ENCODE results near the gene HS3ST3B1. TPM values are rescaled to one million over a fixed set of nuclear protein-coding genes. Genes with fewer than 3 reads are reported as not detected.

The HS3ST3B1 gene
- total and polyA plus RNA-seq, 2 of the 4 experiments (the other 2 are of a cell fraction), result 3.1 to 4.3 TPM

GRCh38 chr17:14387036-14387435, 86.2 kb downstream of the HS3ST3B1 start:
- H2AFZ ChIP-seq (replicated peaks; ENCODE audit: low read length, poor library complexity), result no peak overlapping the region
- H3K27me3 ChIP-seq (ENCODE audit: control insufficient read depth, insufficient read depth, low read length), result no peaks in the 10 kb centered on the region
- H3K9me3 ChIP-seq (ENCODE audit: control insufficient read depth, insufficient read depth, low read length), result no peaks in the 10 kb centered on the region; the same call in 1 of the 2 replicates
- no peak overlapping the region for H4K8ac ChIP-seq (ENCODE audit: low read depth in 2 of 2, low read length in 2 of 2)
- H2BK15ac ChIP-seq (ENCODE audit: low read depth, low read length), result no peak overlapping the region
- no peak overlapping the region for H4K91ac ChIP-seq (ENCODE audit: insufficient read depth, low read depth, low read length)
- H3K9me1 ChIP-seq (ENCODE audit: insufficient read depth, low read length), result no peaks in the 10 kb centered on the region
- no peak overlapping the region for H2BK20ac ChIP-seq (ENCODE audit: low read depth, low read length)
- DNase-seq, result no peak
- no peak overlapping the region for H3K4me2 ChIP-seq (ENCODE audit: low read depth, low read length)
- BruUV-seq (replicated peaks), result no TSS peak
- H2BK5ac ChIP-seq (ENCODE audit: low read depth, low read length, poor library complexity, severe bottlenecking), result no peak overlapping the region
- H3K9ac ChIP-seq (ENCODE audit: low read depth, low read length), result no peak overlapping the region
- no peak overlapping the region for H3K56ac ChIP-seq (ENCODE audit: extremely low read depth, insufficient read depth, low read length)
- no peak overlapping the region for H3K4me3 ChIP-seq (ENCODE audit: insufficient read depth, low read depth, low read length)
- H3K18ac ChIP-seq (ENCODE audit: low read depth, low read length), result no peak overlapping the region
- no peak overlapping the region for H2BK120ac ChIP-seq (ENCODE audit: low read depth, low read length)
- in situ Hi-C loops (cut with MboI; ENCODE audit: low sequenced_read_pairs) (no loop called here), dilution Hi-C loops (cut with HindIII; ENCODE audit: low sequenced_read_pairs, unreplicated experiment) (no loop called here), intact Hi-C loops (cut with micrococcal nuclease) (no loop called here)
- no peaks in the 10 kb centered on the region for H3K4me1 ChIP-seq (ENCODE audit: control insufficient read depth, insufficient read depth, low read length)
- 80% methylated on average over 1 of the region's 7 CpGs; no CpG with 5 or more reads in 1 of the 2 experiments for WGBS, 2 experiments (ENCODE audit: extremely low coverage in 2 of 2, insufficient read length in 1 of 2)
- no peak overlapping the region for H3K27ac ChIP-seq (ENCODE audit: insufficient read depth, low read length)
- ChIA-PET CTCF (no interaction called here), POLR2A (ENCODE audit: unreplicated experiment) (interaction anchor here (0.6 kb wide), 1 partner anchor 536 kb away, joined by 3 read pairs; no protein-coding TSS in a partner anchor)
- H3K23ac ChIP-seq (ENCODE audit: low read depth, low read length), result no peak overlapping the region
- no peak overlapping the region for H2AK9ac ChIP-seq (replicated peaks; ENCODE audit: low read depth, low read length, poor library complexity)
- TF ChIP-seq RAD21 (IDR thresholded peaks at IDR 0.05; ENCODE audit: low read length) (no peak), MAFK (IDR thresholded peaks at IDR 0.05; ENCODE audit: low read depth, low read length) (no peak), POLR2A (IDR thresholded peaks at IDR 0.05; ENCODE audit: low read depth, low read length) (no peak), MXI1 (IDR thresholded peaks at IDR 0.05; ENCODE audit: borderline replicate concordance, low read depth, low read length) (no peak), MAZ (IDR thresholded peaks at IDR 0.05; ENCODE audit: borderline replicate concordance, low read depth, low read length) (no peak), RFX5 (IDR thresholded peaks at IDR 0.05; ENCODE audit: low read depth, low read length) (no peak), CHD1 (IDR thresholded peaks at IDR 0.05; ENCODE audit: low read depth, low read length) (no peak), BHLHE40 (IDR thresholded peaks at IDR 0.05; ENCODE audit: low read depth, low read length) (no peak), FOS (IDR thresholded peaks at IDR 0.05; ENCODE audit: low read depth, low read length) (no peak), RCOR1 (IDR thresholded peaks at IDR 0.05; ENCODE audit: insufficient replicate concordance, low read length) (no peak), NFE2L2 (IDR thresholded peaks at IDR 0.05; ENCODE audit: low read depth, low read length) (no peak), ELK1 (IDR thresholded peaks at IDR 0.05; ENCODE audit: borderline replicate concordance, low read depth, low read length) (no peak), SMC3 (IDR thresholded peaks at IDR 0.05; ENCODE audit: low read depth, low read length) (no peak), CEBPB (IDR thresholded peaks at IDR 0.05; ENCODE audit: low read depth, low read length) (no peak), CTCF (conservative IDR thresholded peaks at IDR 0.05; ENCODE audit: low read depth, low read length) (no peak)
- no peak overlapping the region for H4K5ac ChIP-seq (ENCODE audit: low read depth, low read length)
- H2AK5ac ChIP-seq (ENCODE audit: low read depth, low read length), result no peak overlapping the region
- ATAC-seq (ENCODE audit: low read depth), result no peak
- H4K20me1 ChIP-seq (ENCODE audit: insufficient read depth, low read length), result no peaks in the 10 kb centered on the region
- no peak overlapping the region for H3K14ac ChIP-seq (replicated peaks; ENCODE audit: low read depth, low read length)
- no peaks in the 10 kb centered on the region for H3K36me3 ChIP-seq (ENCODE audit: control insufficient read depth, insufficient read depth, low read length)
- H3K79me1 ChIP-seq (ENCODE audit: low read depth in 1 of 2, low read length in 2 of 2), result no peaks in the 10 kb centered on the region
- H3K4ac ChIP-seq (ENCODE audit: low read depth, low read length), result no peak overlapping the region
